ENCODE data around the gene CLDN16.

DNA sequence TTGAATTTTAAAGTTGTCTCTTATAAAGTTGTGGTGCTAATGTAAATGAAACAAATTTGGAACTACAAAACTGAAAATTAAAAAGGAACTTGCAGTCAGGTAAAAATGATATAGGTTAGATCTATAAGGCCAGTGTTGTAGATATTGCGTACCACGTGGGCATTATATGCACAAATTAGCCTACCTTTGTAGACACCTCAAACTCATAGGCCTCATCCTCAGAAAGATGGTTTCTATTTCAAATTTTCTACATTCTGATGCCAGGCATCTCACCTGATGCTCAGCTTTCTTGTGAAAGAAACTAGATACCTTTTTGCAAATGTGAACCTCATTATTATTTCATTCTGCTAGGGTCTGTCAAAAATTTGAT, 36.1 kb downstream of the CLDN16 start:
- TF ChIP-seq CTCF (conservative IDR thresholded peaks at IDR 0.05 in 1 of 2, IDR thresholded peaks at IDR 0.05 in 1 of 2; ENCODE audit: extremely low read depth in 1 of 2, insufficient read depth in 1 of 2, low read depth in 1 of 2, low read length in 2 of 2) (no peak), EZH2 (IDR thresholded peaks at IDR 0.05; ENCODE audit: borderline replicate concordance, low read length) (no peak)

All from mammary epithelial cell (primary cell).